OCI-LY7 (cell line): ENCODE measurements around the gene PAH. TPM values are rescaled to one million over a fixed set of nuclear protein-coding genes. Genes with fewer than 3 reads are reported as not detected.

ENCODE experiments used
- BruUV-seq: library from RNA; stranded (reverse); fragments of 400-500 nt; replicated peaks from 2 replicates; lab custom pipeline; 2021; lab: Mats Ljungman, UMichigan
- CTCF ChIA-PET: fragments of 300-600 bp; sonication (Branson Sonifier 250); formaldehyde crosslinking; loops from one replicate; lab custom pipeline; 2022; ENCODE audit warnings: antibody characterized with exemption; ENCODE audit not compliant: unreplicated experiment; lab: Charles Lee
- POLR2A ChIA-PET: fragments of 300-600 bp; sonication (Branson Sonifier 250); formaldehyde crosslinking; loops from one replicate; lab custom pipeline; 2022; ENCODE audit warnings: antibody characterized with exemption; lab: Charles Lee
- DNase-seq: peaks from one replicate; pipeline ENCODE4 v3.0.0-alpha.2; 2015; ENCODE audit warnings: low spot score
- H2AFZ ChIP-seq: fragments of 200-600 bp; sonication (generic), shearing (Covaris generic); 2 replicates; pipeline ENCODE4 v1.6.1; 2014; ENCODE audit warnings: mild to moderate bottlenecking, antibody characterized with exemption, low read length, moderate library complexity
- H3K27ac ChIP-seq: fragments of 200-600 bp; sonication (generic); 2 replicates; pipeline ENCODE4 v1.5.1; 2014; ENCODE audit warnings: mixed run types, low read depth, mild to moderate bottlenecking, moderate library complexity, low read length, inconsistent platforms; ENCODE audit not compliant: poor library complexity, severe bottlenecking
- H3K36me3 ChIP-seq: fragments of 200-600 bp; sonication (generic); 2 replicates; pipeline ENCODE4 v1.6.1; 2014; ENCODE audit warnings: mild to moderate bottlenecking, antibody characterized with exemption, low read length, moderate library complexity, mixed read lengths; ENCODE audit not compliant: insufficient read depth
- H3K4me1 ChIP-seq: fragments of 200-600 bp; sonication (generic); 2 replicates; pipeline ENCODE4 v1.5.1; 2014; ENCODE audit warnings: mild to moderate bottlenecking, low read length; ENCODE audit not compliant: insufficient read depth, poor library complexity, severe bottlenecking
- H3K4me2 ChIP-seq: fragments of 200-600 bp; sonication (generic); 2 replicates; pipeline ENCODE4 v1.6.1; 2014; ENCODE audit warnings: mild to moderate bottlenecking, low read length
- H3K4me3 ChIP-seq: fragments of 200-600 bp; sonication (generic); 2 replicates; pipeline ENCODE4 v1.5.1; 2014; ENCODE audit warnings: mild to moderate bottlenecking, low read depth, low read length; ENCODE audit not compliant: poor library complexity, severe bottlenecking
- H3K79me2 ChIP-seq: fragments of 200-600 bp; sonication (generic); 2 replicates; pipeline ENCODE4 v1.6.1; 2016; ENCODE audit warnings: low read depth, mild to moderate bottlenecking, low read length, moderate library complexity, mixed read lengths; ENCODE audit not compliant: insufficient read depth
- H3K9me2 ChIP-seq: fragments of 200-600 bp; sonication (generic); 2 replicates; pipeline ENCODE4 v1.6.1; 2016; ENCODE audit warnings: mild to moderate bottlenecking, low read length, mixed read lengths; ENCODE audit not compliant: insufficient read depth
- H3K9me3 ChIP-seq: fragments of 200-600 bp; sonication (generic); 2 replicates; pipeline ENCODE4 v1.6.1; 2014; ENCODE audit warnings: mild to moderate bottlenecking, mixed run types, low read length, mixed read lengths
- H4K20me1 ChIP-seq: fragments of 200-600 bp; sonication (generic); 2 replicates; pipeline ENCODE4 v1.6.1; 2014; ENCODE audit warnings: mild to moderate bottlenecking, antibody characterized with exemption, low read length, moderate library complexity, mixed read lengths; ENCODE audit not compliant: insufficient read depth
- EZH2phosphoT487 ChIP-seq: fragments of 200-600 bp; sonication (generic); IDR thresholded peaks from 2 replicates; pipeline ENCODE4 v1.6.1; 2018; ENCODE audit warnings: low read depth, borderline replicate concordance, mild to moderate bottlenecking, mixed run types, antibody characterized with exemption, low read length, moderate library complexity, mixed read lengths
- intact Hi-C: fragments of 100-400 bp; cut with micrococcal nuclease; formaldehyde crosslinking; loops from one replicate; pipeline ENCODE4 v1.10.0; 2022; ENCODE audit not compliant: unreplicated experiment
- total RNA-seq, 2 experiments: library from RNA; depleted of rRNA in 1 of 2; stranded (reverse); fragments of >200 nt in 1 of 2; shearing (Covaris generic) in 1 of 2; gene quantifications; 2 replicates each; pipeline ENCODE4 v1.2.3, GENCODE V29; 2014 to 2022
- TF ChIP-seq, protein P1 (sequence below): fragments of 200-600 bp; sonication (generic); conservative IDR thresholded peaks from 2 replicates; pipeline ENCODE4 v1.5.1; 2014; ENCODE audit warnings: mild to moderate bottlenecking, antibody characterized with exemption, low read length, moderate library complexity, mixed read lengths

Gene PAH
- total RNA-seq, 2 experiments from 2014 or later = not detected

DNA sequence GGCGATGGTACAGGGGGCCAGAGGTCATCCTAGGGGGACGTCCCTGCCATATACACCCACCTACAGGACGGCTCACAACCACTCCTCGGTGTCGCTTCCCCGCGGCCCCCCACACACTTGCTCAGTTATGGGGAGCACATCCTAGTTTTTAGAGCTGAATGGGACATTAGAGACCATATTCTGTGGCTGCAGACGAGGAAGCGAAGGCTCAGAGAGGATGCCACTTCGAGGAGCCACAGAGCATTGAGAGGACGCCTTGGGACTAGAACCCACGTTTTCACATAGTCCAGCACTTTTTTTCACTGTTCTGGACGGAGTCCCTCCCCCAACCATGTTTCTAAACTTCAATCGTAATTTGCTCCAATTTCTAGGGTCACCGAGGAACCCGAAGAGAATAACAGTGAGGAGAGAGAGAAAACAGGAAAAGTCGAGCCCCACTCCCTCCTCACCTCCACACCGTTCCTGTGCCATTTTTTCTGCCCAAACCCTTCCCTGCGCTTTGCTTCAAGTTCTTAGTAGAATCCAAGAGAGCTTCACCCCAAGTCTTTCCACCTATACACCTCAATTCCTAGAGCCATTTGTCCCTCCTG lies 39.8 kb upstream of the PAH start:
- intact Hi-C loops = no loop called here
- BruUV-seq = no TSS peak
- H2AFZ ChIP-seq = no peak overlapping the region
- CTCF ChIA-PET = no interaction called here
- H3K9me2 ChIP-seq = no peaks in the 10 kb centered on the region
- no peak overlapping the region for H3K4me2 ChIP-seq
- H3K4me3 ChIP-seq = no peak overlapping the region
- no peak for DNase-seq
- no peaks in the 10 kb centered on the region for H3K9me3 ChIP-seq
- POLR2A ChIA-PET = no interaction called here
- H3K27ac ChIP-seq = no peak overlapping the region
- H3K79me2 ChIP-seq = no peaks in the 10 kb centered on the region
- H4K20me1 ChIP-seq = no peaks in the 10 kb centered on the region
- no peak for TF ChIP-seq EZH2phosphoT487
- TF ChIP-seq, protein P1, sequence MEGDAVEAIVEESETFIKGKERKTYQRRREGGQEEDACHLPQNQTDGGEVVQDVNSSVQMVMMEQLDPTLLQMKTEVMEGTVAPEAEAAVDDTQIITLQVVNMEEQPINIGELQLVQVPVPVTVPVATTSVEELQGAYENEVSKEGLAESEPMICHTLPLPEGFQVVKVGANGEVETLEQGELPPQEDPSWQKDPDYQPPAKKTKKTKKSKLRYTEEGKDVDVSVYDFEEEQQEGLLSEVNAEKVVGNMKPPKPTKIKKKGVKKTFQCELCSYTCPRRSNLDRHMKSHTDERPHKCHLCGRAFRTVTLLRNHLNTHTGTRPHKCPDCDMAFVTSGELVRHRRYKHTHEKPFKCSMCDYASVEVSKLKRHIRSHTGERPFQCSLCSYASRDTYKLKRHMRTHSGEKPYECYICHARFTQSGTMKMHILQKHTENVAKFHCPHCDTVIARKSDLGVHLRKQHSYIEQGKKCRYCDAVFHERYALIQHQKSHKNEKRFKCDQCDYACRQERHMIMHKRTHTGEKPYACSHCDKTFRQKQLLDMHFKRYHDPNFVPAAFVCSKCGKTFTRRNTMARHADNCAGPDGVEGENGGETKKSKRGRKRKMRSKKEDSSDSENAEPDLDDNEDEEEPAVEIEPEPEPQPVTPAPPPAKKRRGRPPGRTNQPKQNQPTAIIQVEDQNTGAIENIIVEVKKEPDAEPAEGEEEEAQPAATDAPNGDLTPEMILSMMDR = no peak
- H3K4me1 ChIP-seq = no peaks in the 10 kb centered on the region
- no peaks in the 10 kb centered on the region for H3K36me3 ChIP-seq

- H3K4me2 ChIP-seq = no peak overlapping the region
- H3K79me2 ChIP-seq = no peaks in the 10 kb centered on the region
- POLR2A ChIA-PET = no interaction called here
Measured at GRCh38 chr12:102955926-102956737, 39.1 kb upstream of the PAH start.

More at GRCh38 chr12:102955926-102956737, 39.1 kb upstream of the PAH start:
- Histone ChIP-seq H3K9me2 (no peaks in the 10 kb centered on the region), H3K36me3 (no peaks in the 10 kb centered on the region), H4K20me1 (no peaks in the 10 kb centered on the region), H3K4me1 (no peaks in the 10 kb centered on the region), H3K27ac (no peak overlapping the region), H2AFZ (no peak overlapping the region), H3K9me3 (no peaks in the 10 kb centered on the region), H3K4me3 (no peak overlapping the region)
- no peak for DNase-seq
- intact Hi-C loops = no loop called here
- BruUV-seq = no TSS peak
- TF ChIP-seq, protein P1 = no peak
- no peak for TF ChIP-seq EZH2phosphoT487
- CTCF ChIA-PET = no interaction called here
